Gastroesophageal sphincter (tissue), 4 donors: ENCODE data around the gene SLC25A42. TPM values are rescaled to one million over a fixed set of nuclear protein-coding genes. Genes with fewer than 3 reads are reported as not detected.
A peak's percentile ranks its signal among the peaks of the same experiment; 100 is the strongest.

Source experiments
- ATAC-seq: fragments of 150-250 bp; one replicate; pipeline ENCODE4 v1.9.1; 2016; ENCODE audit warnings: mild to moderate bottlenecking, moderate library complexity
- H3K27ac ChIP-seq, 4 donors: fragments of 200-600 bp; sonication (generic) in 3 of 4; 1 replicate in 3 of 4; 2 replicates in 1 of 4; pipeline ENCODE4 v1.5.1; 2016 to 2019
- H3K27me3 ChIP-seq: fragments of 200-600 bp; sonication (generic); one replicate; pipeline ENCODE4 v1.5.1; 2019
- H3K36me3 ChIP-seq, 2 donors: fragments of 200-600 bp; sonication (generic); one replicate each; pipeline ENCODE4 v1.5.1; 2019; ENCODE audit warnings: control low read depth in 1 of 2
- H3K4me1 ChIP-seq, 3 donors: fragments of 200-600 bp; sonication (generic); 1 replicate in 2 of 3; 2 replicates in 1 of 3; pipeline ENCODE4 v1.5.1; 2016 to 2019; ENCODE audit warnings: control low read depth in 2 of 3
- H3K4me3 ChIP-seq, 2 donors: fragments of 200-600 bp; sonication (generic); one replicate each; pipeline ENCODE4 v1.5.1; 2019; ENCODE audit warnings: mild to moderate bottlenecking in 1 of 2, moderate library complexity in 1 of 2
- H3K9me3 ChIP-seq, 3 donors: fragments of 200-600 bp; sonication (generic); one replicate each; pipeline ENCODE4 v1.5.1; 2017 to 2019; ENCODE audit warnings: control low read depth in 2 of 3
- CTCF ChIP-seq, 4 experiments: fragments of 200-600 bp in 2 of 4; fragments of 450-650 bp in 2 of 4; sonication (generic) in 1 of 4; IDR thresholded peaks; one replicate each; pipeline ENCODE4 v1.5.1; 2017 to 2019; ENCODE audit warnings: antibody characterized with exemption in 4 of 4, mild to moderate bottlenecking in 2 of 4, moderate library complexity in 2 of 4
- EP300 ChIP-seq: sonication (generic); formaldehyde crosslinking; IDR thresholded peaks from one replicate; pipeline ENCODE4 v1.6.1; 2017; ENCODE audit warnings: antibody characterized with exemption, mild to moderate bottlenecking
- POLR2A ChIP-seq, 2 donors: fragments of 450-650 bp; IDR thresholded peaks; one replicate each; pipeline ENCODE4 v1.6.1; 2017; ENCODE audit warnings: antibody characterized with exemption in 2 of 2, mild to moderate bottlenecking in 2 of 2, moderate library complexity in 1 of 2
- POLR2AphosphoS5 ChIP-seq: sonication (generic); formaldehyde crosslinking; IDR thresholded peaks from one replicate; pipeline ENCODE4 v1.6.1; 2017; ENCODE audit warnings: antibody characterized with exemption
- WGBS, 2 donors: methylation state at CpG; one replicate each; pipeline ENCODE4 v1.1.5; 2018; ENCODE audit warnings: low coverage in 1 of 2; 5-methylcytosine and 5-hydroxymethylcytosine counted together
- total RNA-seq, 4 donors: library from RNA; depleted of rRNA; stranded (reverse); fragments of >200 nt; gene quantifications; one replicate each; pipeline ENCODE4 v1.1.0, GENCODE V29; 2016

SLC25A42 gene
- total RNA-seq, 4 donors from 2014 or later, result 8.8 to 16.0 (median 12.9) TPM

GRCh38 chr19:19053508-19054314 is 10.1 kb upstream of the SLC25A42 start:
- no peaks in the 10 kb centered on the region for H3K27me3 ChIP-seq
- peak; percentile 66 for ATAC-seq
- WGBS, 2 donors, result 93 to 94% methylated on average over 11 to 17 of the region's 25 CpGs
- peaks cover 0 to 95% of the 10 kb centered on the region in 2 donors for H3K36me3 ChIP-seq
- TF ChIP-seq CTCF (IDR thresholded peaks at IDR 0.05) (peak in 3 of 4 experiments; percentile 49 to 73 (median 55)), EP300 (no peak)
- H3K27ac ChIP-seq, result no peak overlapping the region
- H3K4me3 ChIP-seq, result no peak overlapping the region
- H3K9me3 ChIP-seq, result no peaks in the 10 kb centered on the region
- H3K4me1 ChIP-seq, result no peaks in the 10 kb centered on the region

GRCh38 chr19:19054315-19054938 is 9.4 kb upstream of the SLC25A42 start:
- ATAC-seq, result no peak
- 100% methylated on average over 1 of the region's 15 CpGs; no CpG with 5 or more reads in 1 of the 2 donors for WGBS, 2 donors

GRCh38 chr19:19054939-19055440 is 8.8 kb upstream of the SLC25A42 start:
- Histone ChIP-seq H3K27me3 (no peaks in the 10 kb centered on the region), H3K9me3 (no peaks in the 10 kb centered on the region), H3K27ac (no peak overlapping the region), H3K4me1 (no peaks in the 10 kb centered on the region), H3K4me3 (no peak overlapping the region), H3K36me3 (peaks cover 0 to 96% of the 10 kb centered on the region in 2 donors)
- TF ChIP-seq CTCF (IDR thresholded peaks at IDR 0.05), result no peak
- no peak for TF ChIP-seq EP300
- TF ChIP-seq POLR2AphosphoS5, result no peak
- TF ChIP-seq POLR2A (IDR thresholded peaks at IDR 0.05), result no peak
- no peak for ATAC-seq
- 82 to 100% methylated on average over 1 to 6 of the region's 19 CpGs for WGBS, 2 donors

More at GRCh38 chr19:19054315-19054938, 9.4 kb upstream of the SLC25A42 start:
- no peaks in the 10 kb centered on the region for H3K9me3 ChIP-seq
- H3K27me3 ChIP-seq, result no peaks in the 10 kb centered on the region
- no peaks in the 10 kb centered on the region for H3K4me1 ChIP-seq
- H3K4me3 ChIP-seq, result no peak overlapping the region
- no peak overlapping the region for H3K27ac ChIP-seq
- H3K36me3 ChIP-seq, result peaks cover 0 to 97% of the 10 kb centered on the region in 2 donors
- TF ChIP-seq EP300 (no peak), CTCF (IDR thresholded peaks at IDR 0.05) (no peak), POLR2A (IDR thresholded peaks at IDR 0.05) (no peak), POLR2AphosphoS5 (no peak)

- Histone ChIP-seq H3K27ac (no peak overlapping the region), H3K4me3 (no peak overlapping the region), H3K27me3 (no peaks in the 10 kb centered on the region), H3K36me3 (peaks cover 0 to 89% of the 10 kb centered on the region in 2 donors), H3K4me1 (no peaks in the 10 kb centered on the region), H3K9me3 (no peaks in the 10 kb centered on the region)
- ATAC-seq, result no peak
- no peak for TF ChIP-seq POLR2A (IDR thresholded peaks at IDR 0.05)
- TF ChIP-seq POLR2AphosphoS5, result no peak
- TF ChIP-seq EP300, result no peak
- no peak for TF ChIP-seq CTCF (IDR thresholded peaks at IDR 0.05)
- 86 to 96% methylated on average over 1 to 3 of the region's 13 CpGs for WGBS, 2 donors
These were observed 8.1 kb upstream of the SLC25A42 start for GRCh38 chr19:19055701-19056100.
